ENCODE results near the gene EPHB3.

DNA sequence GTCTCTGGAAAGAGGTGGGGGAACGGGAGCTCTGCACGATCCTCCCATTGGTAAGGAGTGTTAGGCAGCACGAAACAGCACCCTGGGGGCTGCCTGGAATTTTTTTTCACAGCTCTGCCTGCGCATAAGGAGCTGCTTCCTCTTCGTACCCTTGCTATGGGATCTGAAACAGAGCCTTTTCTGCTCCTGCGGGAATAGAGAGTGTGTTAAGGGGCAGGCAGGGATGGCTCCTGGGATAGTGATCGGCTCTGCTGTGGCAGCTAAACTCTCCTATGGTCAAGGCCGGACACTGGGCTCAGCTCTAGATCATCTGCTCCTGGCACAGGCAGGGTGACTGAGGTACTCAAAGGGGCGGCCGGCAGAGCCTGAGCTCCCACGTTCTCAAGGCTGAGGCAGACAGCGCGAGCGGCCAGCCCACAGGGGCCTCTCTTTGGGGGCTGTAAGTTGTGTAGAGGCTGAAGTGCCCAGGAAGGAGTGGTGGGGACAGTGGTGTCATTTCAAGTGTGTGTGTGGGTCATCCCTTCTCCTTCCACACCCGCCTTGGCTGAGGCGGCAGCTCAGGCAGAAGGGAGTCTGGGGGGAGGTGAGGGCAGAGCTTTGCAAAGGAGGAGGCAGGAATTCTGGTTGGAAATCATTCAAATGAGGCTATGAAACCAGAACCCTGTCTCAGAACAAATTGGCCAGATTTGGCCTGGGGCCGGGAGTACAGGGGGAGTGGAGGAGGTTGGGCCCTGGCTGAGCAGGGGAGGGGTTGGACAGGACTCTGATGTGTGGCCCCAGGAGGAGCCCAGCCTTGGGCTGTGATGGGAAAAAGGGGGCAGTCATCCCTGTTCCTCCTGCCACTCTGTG is 31.0 kb downstream of the EPHB3 start:
- TF ChIP-seq, protein P1, sequence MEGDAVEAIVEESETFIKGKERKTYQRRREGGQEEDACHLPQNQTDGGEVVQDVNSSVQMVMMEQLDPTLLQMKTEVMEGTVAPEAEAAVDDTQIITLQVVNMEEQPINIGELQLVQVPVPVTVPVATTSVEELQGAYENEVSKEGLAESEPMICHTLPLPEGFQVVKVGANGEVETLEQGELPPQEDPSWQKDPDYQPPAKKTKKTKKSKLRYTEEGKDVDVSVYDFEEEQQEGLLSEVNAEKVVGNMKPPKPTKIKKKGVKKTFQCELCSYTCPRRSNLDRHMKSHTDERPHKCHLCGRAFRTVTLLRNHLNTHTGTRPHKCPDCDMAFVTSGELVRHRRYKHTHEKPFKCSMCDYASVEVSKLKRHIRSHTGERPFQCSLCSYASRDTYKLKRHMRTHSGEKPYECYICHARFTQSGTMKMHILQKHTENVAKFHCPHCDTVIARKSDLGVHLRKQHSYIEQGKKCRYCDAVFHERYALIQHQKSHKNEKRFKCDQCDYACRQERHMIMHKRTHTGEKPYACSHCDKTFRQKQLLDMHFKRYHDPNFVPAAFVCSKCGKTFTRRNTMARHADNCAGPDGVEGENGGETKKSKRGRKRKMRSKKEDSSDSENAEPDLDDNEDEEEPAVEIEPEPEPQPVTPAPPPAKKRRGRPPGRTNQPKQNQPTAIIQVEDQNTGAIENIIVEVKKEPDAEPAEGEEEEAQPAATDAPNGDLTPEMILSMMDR (IDR thresholded peaks at IDR 0.05): no peak
- no peak for TF ChIP-seq POLR2A (IDR thresholded peaks at IDR 0.05)

Data from heart left ventricle (tissue), 13 donors.